ENCODE data around the gene CLEC20A. TPM values are rescaled to one million over a fixed set of nuclear protein-coding genes. Genes with fewer than 3 reads are reported as not detected.

The CLEC20A gene
- total and polyA plus RNA-seq, 9 of the 15 experiments (the other 6 are each of a cell fraction or from before 2014, with no cell fraction given) = not detected

GRCh38 chr1:178506669-178507068, 9.9 kb upstream of the CLEC20A start (continued):
- TF ChIP-seq ZNF318 (IDR thresholded peaks at IDR 0.05; ENCODE audit: borderline replicate concordance in 1 of 2, low read depth in 1 of 2) (no peak), SMAD4 (CRISPR knock-in tag; conservative IDR thresholded peaks at IDR 0.05) (peak; percentile 40; the same call in 1 of the 2 replicates), ZNF347 (CRISPR knock-in tag; IDR thresholded peaks at IDR 0.05; ENCODE audit: low read depth) (no peak), CTCFL (IDR thresholded peaks at IDR 0.05; ENCODE audit: borderline replicate concordance, insufficient read depth, low read depth, low read length, poor library complexity, severe bottlenecking) (no peak), SMC3 (conservative IDR thresholded peaks at IDR 0.05; ENCODE audit: insufficient read depth, low read depth, low read length) (no peak), USF2 (CRISPR knock-in tag; IDR thresholded peaks at IDR 0.05) (peak; percentile 48; the same call in 1 of the 2 replicates), ZNF592 (IDR thresholded peaks at IDR 0.05) (no peak), ZNF707 (CRISPR knock-in tag; conservative IDR thresholded peaks at IDR 0.05) (no peak), SETDB1 (IDR thresholded peaks at IDR 0.05; ENCODE audit: low read length) (no peak), ELF1 (tag; IDR thresholded peaks at IDR 0.05) (peak; percentile 51), GABPB2 (CRISPR knock-in tag; conservative IDR thresholded peaks at IDR 0.05) (no peak)

Data from K562 (cell line).